ENCODE data around the gene PCDH15. TPM values are rescaled to one million over a fixed set of nuclear protein-coding genes. Genes with fewer than 3 reads are reported as not detected.

PCDH15 gene
- total RNA-seq, 1 donor from 2014 or later, result 0.07 TPM

DNA sequence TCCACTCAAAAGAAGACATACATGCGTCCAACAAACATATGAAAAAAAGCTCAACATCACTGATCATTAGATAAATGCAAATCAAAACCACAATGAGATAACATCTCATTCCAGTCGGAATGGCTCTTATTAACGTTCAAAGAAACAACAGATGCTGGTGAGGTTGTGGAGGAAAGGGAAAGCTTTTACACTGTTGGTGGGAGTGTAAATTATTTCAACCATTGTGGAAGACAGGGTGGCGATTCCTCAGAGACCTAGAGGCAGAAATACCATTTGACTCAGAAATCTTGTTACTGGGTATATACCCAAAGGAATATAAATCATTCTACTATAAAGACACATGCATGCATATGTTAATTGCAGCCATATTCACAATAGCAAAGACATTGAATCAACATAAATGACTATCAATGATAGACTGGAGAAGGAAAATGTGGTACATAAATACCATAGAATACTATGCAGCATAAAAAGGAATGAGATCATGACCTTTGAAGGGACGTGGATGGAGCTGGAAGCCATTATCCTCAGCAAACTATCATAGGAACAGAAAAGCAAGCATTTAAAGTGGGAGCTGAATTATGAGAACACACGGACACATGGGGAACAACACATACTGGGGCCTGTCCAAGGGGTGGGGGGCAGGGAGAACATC, 28.4 kb downstream of the PCDH15 start:
- H3K27me3 Mint-ChIP-seq (ENCODE audit: low read depth), result no peaks in the 10 kb centered on the region
- H3K4me3 Mint-ChIP-seq (ENCODE audit: low read depth), result no peak overlapping the region
- H3K9me3 Mint-ChIP-seq, result peaks cover 23% of the 10 kb centered on the region
- intact Hi-C loops (cut with micrococcal nuclease), result no loop called here
- DNase-seq (ENCODE audit: low spot score), result no peak
- H3K4me1 Mint-ChIP-seq (ENCODE audit: low read depth), result no peaks in the 10 kb centered on the region
- H3K27ac Mint-ChIP-seq, result no peak overlapping the region
- H3K36me3 Mint-ChIP-seq (ENCODE audit: low read depth), result no peaks in the 10 kb centered on the region

DNA sequence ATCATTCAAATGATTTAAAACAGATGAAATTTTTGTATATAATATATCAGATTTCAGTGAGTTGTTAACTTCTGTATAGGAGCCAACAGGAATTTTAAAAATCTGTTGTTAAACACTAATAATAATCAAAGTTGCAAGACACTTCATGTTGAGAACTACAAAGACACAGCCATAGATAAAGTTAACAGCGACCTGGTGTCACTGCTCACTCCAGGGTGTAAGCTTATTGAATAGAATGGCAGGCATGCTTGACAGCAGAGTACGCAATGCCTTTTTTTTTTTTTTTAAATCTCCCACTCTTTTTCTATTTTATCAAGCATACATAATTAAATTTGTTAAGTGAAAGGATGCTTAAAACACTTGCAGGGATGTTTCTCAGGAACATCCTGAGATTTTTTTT, 32.0 kb downstream of the PCDH15 start:
- intact Hi-C loops (cut with micrococcal nuclease), result no loop called here
- no peak overlapping the region for H3K4me3 Mint-ChIP-seq (ENCODE audit: low read depth)
- DNase-seq (ENCODE audit: low spot score), result no peak
- H3K27ac Mint-ChIP-seq, result no peak overlapping the region
- H3K27me3 Mint-ChIP-seq (ENCODE audit: low read depth), result no peaks in the 10 kb centered on the region
- H3K36me3 Mint-ChIP-seq (ENCODE audit: low read depth), result no peaks in the 10 kb centered on the region
- H3K9me3 Mint-ChIP-seq, result peaks cover 20% of the 10 kb centered on the region
- no peaks in the 10 kb centered on the region for H3K4me1 Mint-ChIP-seq (ENCODE audit: low read depth)

GRCh38 chr10:54758791-54759190, 42.2 kb downstream of the PCDH15 start:
- no peak overlapping the region for H3K27ac Mint-ChIP-seq
- DNase-seq (ENCODE audit: low spot score), result no peak
- H3K4me3 Mint-ChIP-seq (ENCODE audit: low read depth), result no peak overlapping the region
- no peaks in the 10 kb centered on the region for H3K4me1 Mint-ChIP-seq (ENCODE audit: low read depth)
- intact Hi-C loops (cut with micrococcal nuclease), result no loop called here
- no peaks in the 10 kb centered on the region for H3K36me3 Mint-ChIP-seq (ENCODE audit: low read depth)
- peaks cover 11% of the 10 kb centered on the region for H3K9me3 Mint-ChIP-seq
- no peaks in the 10 kb centered on the region for H3K27me3 Mint-ChIP-seq (ENCODE audit: low read depth)

DNA sequence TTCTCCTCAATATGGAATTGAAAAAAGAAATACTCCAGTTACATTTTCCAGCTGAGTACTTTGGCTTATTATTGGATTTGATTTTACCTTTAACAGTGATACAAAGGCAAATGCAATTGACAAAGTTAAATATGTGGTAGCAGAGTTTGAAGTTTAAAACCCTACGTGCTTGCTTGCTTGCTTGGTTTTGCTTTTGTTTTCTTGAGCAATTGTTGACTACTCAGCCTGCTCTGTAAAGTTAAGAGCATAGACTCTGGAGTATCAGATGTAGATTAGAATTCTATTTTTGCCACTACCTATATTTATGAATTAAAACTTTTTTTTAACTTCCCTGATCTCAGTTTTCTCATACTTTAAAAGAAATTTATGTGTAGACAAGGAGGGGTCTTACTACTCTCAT, 51.4 kb downstream of the PCDH15 start:
- H3K27me3 Mint-ChIP-seq (ENCODE audit: low read depth), result no peaks in the 10 kb centered on the region
- H3K4me1 Mint-ChIP-seq (ENCODE audit: low read depth), result no peaks in the 10 kb centered on the region
- no peak overlapping the region for H3K4me3 Mint-ChIP-seq (ENCODE audit: low read depth)
- DNase-seq (ENCODE audit: low spot score), result no peak
- no peak overlapping the region for H3K27ac Mint-ChIP-seq
- intact Hi-C loops (cut with micrococcal nuclease), result no loop called here
- H3K9me3 Mint-ChIP-seq, result peaks cover 11% of the 10 kb centered on the region
- H3K36me3 Mint-ChIP-seq (ENCODE audit: low read depth), result no peaks in the 10 kb centered on the region

GRCh38 chr10:54745436-54745835, 55.6 kb downstream of the PCDH15 start:
- H3K4me3 Mint-ChIP-seq (ENCODE audit: low read depth), result no peak overlapping the region
- H3K4me1 Mint-ChIP-seq (ENCODE audit: low read depth), result no peaks in the 10 kb centered on the region
- H3K27ac Mint-ChIP-seq, result no peak overlapping the region
- peaks cover 22% of the 10 kb centered on the region for H3K9me3 Mint-ChIP-seq
- H3K27me3 Mint-ChIP-seq (ENCODE audit: low read depth), result no peaks in the 10 kb centered on the region
- no peak for DNase-seq (ENCODE audit: low spot score)
- intact Hi-C loops (cut with micrococcal nuclease), result no loop called here
- no peaks in the 10 kb centered on the region for H3K36me3 Mint-ChIP-seq (ENCODE audit: low read depth)

DNA sequence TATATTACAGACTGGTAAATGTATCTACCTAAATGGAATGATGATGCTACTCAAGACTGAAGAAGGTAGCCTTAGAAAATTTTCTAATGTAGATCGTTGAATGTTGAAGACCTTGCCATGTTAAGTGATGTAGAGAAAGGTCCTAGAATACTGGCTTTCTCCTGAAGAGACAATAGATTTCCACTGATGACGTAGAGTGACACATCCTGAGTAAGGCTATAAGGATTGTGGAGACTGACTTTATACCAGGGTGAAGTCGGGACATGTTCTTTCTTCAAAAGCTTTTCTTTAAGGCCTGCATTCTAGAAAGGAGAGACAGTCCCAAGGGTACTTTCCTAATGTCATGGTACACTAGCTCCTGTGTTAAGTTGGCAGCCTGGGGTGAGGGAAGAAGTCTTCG, 58.6 kb downstream of the PCDH15 start:
- H3K9me3 Mint-ChIP-seq, result peaks cover 33% of the 10 kb centered on the region
- no peak overlapping the region for H3K27ac Mint-ChIP-seq
- H3K4me1 Mint-ChIP-seq (ENCODE audit: low read depth), result no peaks in the 10 kb centered on the region
- DNase-seq (ENCODE audit: low spot score), result no peak
- intact Hi-C loops (cut with micrococcal nuclease), result no loop called here
- no peaks in the 10 kb centered on the region for H3K36me3 Mint-ChIP-seq (ENCODE audit: low read depth)
- no peak overlapping the region for H3K4me3 Mint-ChIP-seq (ENCODE audit: low read depth)
- H3K27me3 Mint-ChIP-seq (ENCODE audit: low read depth), result no peaks in the 10 kb centered on the region

GRCh38 chr10:54728511-54728910, 72.5 kb downstream of the PCDH15 start:
- H3K27me3 Mint-ChIP-seq (ENCODE audit: low read depth), result no peaks in the 10 kb centered on the region
- H3K36me3 Mint-ChIP-seq (ENCODE audit: low read depth), result no peaks in the 10 kb centered on the region
- no peaks in the 10 kb centered on the region for H3K4me1 Mint-ChIP-seq (ENCODE audit: low read depth)
- peaks cover 32% of the 10 kb centered on the region for H3K9me3 Mint-ChIP-seq
- H3K4me3 Mint-ChIP-seq (ENCODE audit: low read depth), result no peak overlapping the region
- no peak for DNase-seq (ENCODE audit: low spot score)
- H3K27ac Mint-ChIP-seq, result no peak overlapping the region
- intact Hi-C loops (cut with micrococcal nuclease), result no loop called here

DNA sequence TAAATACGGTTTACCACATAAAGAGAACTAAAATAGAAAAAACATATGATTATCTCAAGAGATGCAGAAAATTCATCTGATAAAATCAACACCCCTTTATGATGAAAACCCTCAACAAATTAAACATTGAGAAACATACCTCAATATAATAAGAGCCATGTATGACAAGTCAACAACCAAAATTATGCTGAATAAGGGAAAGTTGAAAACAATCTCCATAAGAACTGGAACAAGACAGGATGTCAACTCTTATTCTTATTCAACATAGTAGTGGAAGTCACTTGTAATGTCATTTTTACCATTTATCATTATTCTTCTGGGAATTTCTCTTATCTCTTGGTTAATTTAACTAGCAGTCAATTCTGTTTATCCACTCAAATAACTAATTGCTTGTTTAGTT, 79.0 kb downstream of the PCDH15 start:
- Mint-ChIP-seq H3K36me3 (ENCODE audit: low read depth) (no peaks in the 10 kb centered on the region), H3K4me1 (ENCODE audit: low read depth) (no peaks in the 10 kb centered on the region), H3K9me3 (peaks cover 36% of the 10 kb centered on the region), H3K4me3 (ENCODE audit: low read depth) (no peak overlapping the region), H3K27ac (no peak overlapping the region), H3K27me3 (ENCODE audit: low read depth) (no peaks in the 10 kb centered on the region)
- DNase-seq (ENCODE audit: low spot score), result no peak
- intact Hi-C loops (cut with micrococcal nuclease), result no loop called here

GRCh38 chr10:54710918-54711317, 90.1 kb downstream of the PCDH15 start:
- no peak overlapping the region for H3K27ac Mint-ChIP-seq
- peaks cover 8% of the 10 kb centered on the region for H3K9me3 Mint-ChIP-seq
- intact Hi-C loops (cut with micrococcal nuclease), result no loop called here
- no peaks in the 10 kb centered on the region for H3K27me3 Mint-ChIP-seq (ENCODE audit: low read depth)
- H3K4me1 Mint-ChIP-seq (ENCODE audit: low read depth), result no peaks in the 10 kb centered on the region
- H3K4me3 Mint-ChIP-seq (ENCODE audit: low read depth), result no peak overlapping the region
- no peaks in the 10 kb centered on the region for H3K36me3 Mint-ChIP-seq (ENCODE audit: low read depth)
- DNase-seq (ENCODE audit: low spot score), result no peak

DNA sequence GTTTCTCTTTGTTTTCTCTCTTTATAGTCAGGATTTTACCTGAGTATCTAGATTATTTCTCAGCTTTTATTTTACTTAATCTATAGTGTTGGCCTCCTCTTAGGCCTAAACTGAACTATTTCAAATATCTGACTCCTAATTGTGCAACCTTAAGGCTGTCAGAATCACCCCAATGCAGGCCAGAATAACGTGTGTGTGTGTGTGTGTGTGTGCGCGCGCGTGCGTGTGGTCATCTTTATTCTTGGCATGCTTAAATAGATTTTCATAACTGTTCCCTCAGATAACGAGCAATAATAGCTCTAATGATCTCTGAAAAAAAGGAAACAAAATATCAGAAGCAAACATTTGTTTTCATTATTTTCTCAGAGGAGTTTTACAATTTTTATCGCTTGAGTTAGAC, 92.4 kb downstream of the PCDH15 start:
- H3K4me3 Mint-ChIP-seq (ENCODE audit: low read depth), result no peak overlapping the region
- DNase-seq (ENCODE audit: low spot score), result no peak
- H3K27me3 Mint-ChIP-seq (ENCODE audit: low read depth), result no peaks in the 10 kb centered on the region
- no peaks in the 10 kb centered on the region for H3K36me3 Mint-ChIP-seq (ENCODE audit: low read depth)
- H3K9me3 Mint-ChIP-seq, result peaks cover 6% of the 10 kb centered on the region
- H3K4me1 Mint-ChIP-seq (ENCODE audit: low read depth), result no peaks in the 10 kb centered on the region
- intact Hi-C loops (cut with micrococcal nuclease), result no loop called here
- no peak overlapping the region for H3K27ac Mint-ChIP-seq

DNA sequence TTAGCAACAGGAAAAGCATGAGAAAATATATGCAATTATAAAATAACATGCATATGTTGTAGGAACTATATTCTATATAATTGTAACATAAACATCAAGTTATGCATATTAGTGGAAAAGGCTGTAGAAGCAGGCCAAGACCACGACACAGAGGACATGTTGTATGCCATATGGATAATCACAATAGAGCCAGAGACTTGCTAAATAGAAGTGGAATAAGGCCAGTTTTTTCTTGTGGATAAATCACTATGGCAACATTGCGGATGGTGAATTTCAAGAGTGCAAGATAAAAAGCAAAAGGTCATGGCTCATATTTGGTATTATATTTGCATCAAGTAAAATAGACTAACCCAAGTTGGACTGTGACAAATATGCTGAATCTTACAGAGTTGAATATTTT, 93.0 kb downstream of the PCDH15 start:
- intact Hi-C loops (cut with micrococcal nuclease), result no loop called here
- no peaks in the 10 kb centered on the region for H3K27me3 Mint-ChIP-seq (ENCODE audit: low read depth)
- no peak for DNase-seq (ENCODE audit: low spot score)
- H3K4me3 Mint-ChIP-seq (ENCODE audit: low read depth), result no peak overlapping the region
- H3K36me3 Mint-ChIP-seq (ENCODE audit: low read depth), result no peaks in the 10 kb centered on the region
- no peak overlapping the region for H3K27ac Mint-ChIP-seq
- peaks cover 11% of the 10 kb centered on the region for H3K9me3 Mint-ChIP-seq
- H3K4me1 Mint-ChIP-seq (ENCODE audit: low read depth), result no peaks in the 10 kb centered on the region

- no peaks in the 10 kb centered on the region for H3K36me3 Mint-ChIP-seq (ENCODE audit: low read depth)
- H3K27ac Mint-ChIP-seq, result no peak overlapping the region
- H3K27me3 Mint-ChIP-seq (ENCODE audit: low read depth), result no peaks in the 10 kb centered on the region
- peaks cover 37% of the 10 kb centered on the region for H3K9me3 Mint-ChIP-seq
- DNase-seq (ENCODE audit: low spot score), result no peak
- H3K4me1 Mint-ChIP-seq (ENCODE audit: low read depth), result no peaks in the 10 kb centered on the region
- intact Hi-C loops (cut with micrococcal nuclease), result no loop called here
- H3K4me3 Mint-ChIP-seq (ENCODE audit: low read depth), result no peak overlapping the region
Measured at GRCh38 chr10:54702583-54703485, 98.2 kb downstream of the PCDH15 start.

DNA sequence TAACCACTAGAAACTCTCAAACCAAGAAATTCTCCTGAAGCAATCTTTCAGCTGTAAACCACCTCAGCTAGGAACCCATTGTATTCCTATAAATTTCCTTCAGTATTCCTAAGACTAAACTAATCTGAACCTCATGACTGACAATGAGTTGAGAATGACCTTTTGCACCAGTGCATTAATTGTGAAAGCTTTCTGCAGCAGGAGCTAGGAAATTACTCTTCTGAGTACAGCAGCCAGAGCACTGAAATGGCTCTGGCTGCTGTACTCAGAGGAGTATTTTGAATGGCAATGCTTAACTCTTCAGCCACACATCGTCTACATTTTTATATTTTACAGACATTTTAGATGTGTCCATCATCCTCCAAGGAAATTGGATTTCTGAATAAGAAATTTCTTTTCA, 109.7 kb downstream of the PCDH15 start:
- H3K9me3 Mint-ChIP-seq, result peaks cover 27% of the 10 kb centered on the region
- DNase-seq (ENCODE audit: low spot score), result no peak
- intact Hi-C loops (cut with micrococcal nuclease), result no loop called here
- no peak overlapping the region for H3K4me3 Mint-ChIP-seq (ENCODE audit: low read depth)
- H3K4me1 Mint-ChIP-seq (ENCODE audit: low read depth), result no peaks in the 10 kb centered on the region
- no peaks in the 10 kb centered on the region for H3K27me3 Mint-ChIP-seq (ENCODE audit: low read depth)
- H3K27ac Mint-ChIP-seq, result no peak overlapping the region
- H3K36me3 Mint-ChIP-seq (ENCODE audit: low read depth), result no peaks in the 10 kb centered on the region

Data from activated T-helper 2 cell treated with anti-CD3 and anti-CD28 coated beads, Interferon-gamma antibody, Interleukin-2, Interleukin-4, amounts not matched to agents 10 μg/mL and 5 μg/mL and 100 μg/mL, durations not matched to agents 14 hours and 24 hours and 36 hours (primary cell).